Body of pancreas (tissue), 4 donors: ENCODE results near the gene SDC3. TPM values are rescaled to one million over a fixed set of nuclear protein-coding genes. Genes with fewer than 3 reads are reported as not detected.
"Not testable (repeated sequence)": the region's sequence is repeated elsewhere in the genome, so short reads cannot be mapped to it uniquely, and the experiment has no call there.

Experiments
- ATAC-seq: fragments of 150-250 bp; one replicate; pipeline ENCODE4 v1.9.1; 2016
- DNase-seq, 4 donors: peaks; one replicate each; pipeline ENCODE4 v3.0.0-alpha.2; 2019
- H3K27ac ChIP-seq, 4 donors: fragments of 200-600 bp; sonication (generic); 1 replicate in 3 of 4; 2 replicates in 1 of 4; pipeline versions ENCODE4 v1.5.1 to v1.6.1; 2016 to 2019; ENCODE audit warnings: mild to moderate bottlenecking in 1 of 4, mixed read lengths in 1 of 4, moderate library complexity in 1 of 4
- H3K27me3 ChIP-seq, 2 donors: fragments of 200-600 bp; sonication (generic); one replicate each; pipeline ENCODE4 v1.6.0; 2016; ENCODE audit warnings: mild to moderate bottlenecking in 1 of 2
- H3K36me3 ChIP-seq, 2 donors: fragments of 200-600 bp; sonication (generic); replicated peaks in 1 of 2; 2 replicates each; pipeline ENCODE4 v1.5.1; 2016; ENCODE audit warnings: low read depth in 2 of 2; ENCODE audit not compliant: insufficient read depth in 1 of 2
- H3K4me1 ChIP-seq: fragments of 200-600 bp; sonication (generic); one replicate; pipeline ENCODE4 v1.6.0; 2016
- H3K4me3 ChIP-seq, 2 donors: fragments of 200-600 bp; sonication (generic); 1 replicate in 1 of 2; 2 replicates in 1 of 2; pipeline ENCODE4 v1.5.1; 2016 to 2019
- H3K9me3 ChIP-seq, 3 donors: fragments of 200-600 bp; sonication (generic); 1 replicate in 2 of 3; 2 replicates in 1 of 3; pipeline ENCODE4 v1.5.1; 2016
- CTCF ChIP-seq, 7 experiments: fragments of 450-650 bp in 4 of 7; fragments of 200-600 bp in 3 of 7; sonication (generic) in 3 of 7; IDR thresholded peaks; one replicate each; pipeline ENCODE4 v1.5.1; 2016 to 2019; ENCODE audit warnings: antibody characterized with exemption in 7 of 7
- POLR2A ChIP-seq, 3 donors: fragments of 450-650 bp; IDR thresholded peaks; one replicate each; pipeline ENCODE4 v1.6.1; 2016; ENCODE audit warnings: antibody characterized with exemption in 3 of 3, mild to moderate bottlenecking in 2 of 3
- WGBS, 2 donors: methylation state at CpG; one replicate each; pipeline ENCODE4 v1.1.5; 2017; 5-methylcytosine and 5-hydroxymethylcytosine counted together
- intact Hi-C: fragments of 100-400 bp; cut with DNase I; formaldehyde crosslinking; loops from one replicate; pipeline ENCODE4 v1.15.1; 2023
- total RNA-seq, 2 donors: library from RNA; depleted of rRNA; stranded (reverse); fragments of >200 nt; gene quantifications; one replicate each; pipeline ENCODE4 v1.1.0, GENCODE V29; 2016

The SDC3 gene
- total RNA-seq, 2 donors from 2014 or later: 7.8 to 19.1 TPM

GRCh38 chr1:30947212-30947611 lies 38.7 kb upstream of the SDC3 start:
- DNase-seq: no peak
- no peaks in the 10 kb centered on the region for H3K4me1 ChIP-seq
- no peaks in the 10 kb centered on the region for H3K9me3 ChIP-seq
- H3K27me3 ChIP-seq: no peaks in the 10 kb centered on the region
- ATAC-seq: no peak
- intact Hi-C loops: no loop called here
- no peak overlapping the region for H3K4me3 ChIP-seq
- H3K27ac ChIP-seq: no peak overlapping the region
- H3K36me3 ChIP-seq: peaks cover 0 to 35% of the 10 kb centered on the region in 2 donors
- TF ChIP-seq POLR2A (IDR thresholded peaks at IDR 0.05): no peak
- no peak for TF ChIP-seq CTCF (IDR thresholded peaks at IDR 0.05)

GRCh38 chr1:30942326-30942963 lies 33.9 kb upstream of the SDC3 start:
- no peak for TF ChIP-seq POLR2A (IDR thresholded peaks at IDR 0.05)
- no peak for TF ChIP-seq CTCF (IDR thresholded peaks at IDR 0.05)
- intact Hi-C loops: no loop called here
- Histone ChIP-seq H3K27me3 (no peaks in the 10 kb centered on the region), H3K9me3 (no peaks in the 10 kb centered on the region), H3K4me3 (no peak overlapping the region), H3K27ac (no peak overlapping the region), H3K4me1 (no peaks in the 10 kb centered on the region), H3K36me3 (peaks cover 0 to 34% of the 10 kb centered on the region in 2 donors)
- WGBS, 2 donors: 92% methylated on average over 7 of the region's 7 CpGs
- DNase-seq (no peak), ATAC-seq (no peak)

- H3K36me3 ChIP-seq: peaks cover 6 to 40% of the 10 kb centered on the region in 2 donors
- ATAC-seq (no peak), DNase-seq (no peak)
- intact Hi-C loops: no loop called here
- no peak overlapping the region for H3K4me3 ChIP-seq
- H3K4me1 ChIP-seq: no peaks in the 10 kb centered on the region
- TF ChIP-seq POLR2A (IDR thresholded peaks at IDR 0.05): no peak
- no peak for TF ChIP-seq CTCF (IDR thresholded peaks at IDR 0.05)
- no peaks in the 10 kb centered on the region for H3K9me3 ChIP-seq
- H3K27ac ChIP-seq: no peak overlapping the region
- no peaks in the 10 kb centered on the region for H3K27me3 ChIP-seq
These were observed 32.0 kb upstream of the SDC3 start for GRCh38 chr1:30940541-30940940.

- DNase-seq: no peak
- intact Hi-C loops: no loop called here
- no peak overlapping the region for H3K4me3 ChIP-seq
- no peaks in the 10 kb centered on the region for H3K4me1 ChIP-seq
- TF ChIP-seq CTCF (IDR thresholded peaks at IDR 0.05) (no peak), POLR2A (IDR thresholded peaks at IDR 0.05) (no peak)
- no peak overlapping the region for H3K27ac ChIP-seq
- peaks cover 6 to 40% of the 10 kb centered on the region in 2 donors for H3K36me3 ChIP-seq
- no peaks in the 10 kb centered on the region for H3K27me3 ChIP-seq
- H3K9me3 ChIP-seq: no peaks in the 10 kb centered on the region
- WGBS, 2 donors: 92 to 94% methylated on average over 20 of the region's 20 CpGs
- ATAC-seq: no peak
These were observed 28.1 kb upstream of the SDC3 start for GRCh38 chr1:30936541-30937171.

GRCh38 chr1:30935758-30936157 lies 27.2 kb upstream of the SDC3 start:
- H3K4me1 ChIP-seq, ATAC-seq, H3K27ac ChIP-seq, H3K9me3 ChIP-seq, intact Hi-C loops, H3K27me3 ChIP-seq, DNase-seq, H3K4me3 ChIP-seq: not testable (repeated sequence)
- peaks cover 6 to 37% of the 10 kb centered on the region in 2 donors for H3K36me3 ChIP-seq
- no CpG with 5 or more reads among the region's 4 CpGs for WGBS, 2 donors
